Stimulated activated CD4-positive, alpha-beta T cell treated with anti-CD3 and anti-CD28 coated beads, TNF-alpha, amount 100 ng/mL, for 1 hour (primary cell): ENCODE measurements around the gene ZDHHC7.
"Not testable (repeated sequence)": the region's sequence is repeated elsewhere in the genome, so short reads cannot be mapped to it uniquely, and the experiment has no call there.

Experiments
- DNase-seq, 3 donors: peaks; one replicate each; pipeline ENCODE4 v3.0.0-alpha.2; 2020; ENCODE audit warnings: low read depth in 3 of 3, low spot score in 1 of 3

Gene ZDHHC7, protein sequence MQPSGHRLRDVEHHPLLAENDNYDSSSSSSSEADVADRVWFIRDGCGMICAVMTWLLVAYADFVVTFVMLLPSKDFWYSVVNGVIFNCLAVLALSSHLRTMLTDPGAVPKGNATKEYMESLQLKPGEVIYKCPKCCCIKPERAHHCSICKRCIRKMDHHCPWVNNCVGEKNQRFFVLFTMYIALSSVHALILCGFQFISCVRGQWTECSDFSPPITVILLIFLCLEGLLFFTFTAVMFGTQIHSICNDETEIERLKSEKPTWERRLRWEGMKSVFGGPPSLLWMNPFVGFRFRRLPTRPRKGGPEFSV

GRCh38 chr16:85010931-85011845 is at the start of gene ZDHHC7:
TSS of gene ZDHHC7 (minus strand) at chr16:85011535. CDS start at chr16:84990618, 20,917 bp downstream.
- peak; percentile 53 to 80 (median 71) for DNase-seq

DNA sequence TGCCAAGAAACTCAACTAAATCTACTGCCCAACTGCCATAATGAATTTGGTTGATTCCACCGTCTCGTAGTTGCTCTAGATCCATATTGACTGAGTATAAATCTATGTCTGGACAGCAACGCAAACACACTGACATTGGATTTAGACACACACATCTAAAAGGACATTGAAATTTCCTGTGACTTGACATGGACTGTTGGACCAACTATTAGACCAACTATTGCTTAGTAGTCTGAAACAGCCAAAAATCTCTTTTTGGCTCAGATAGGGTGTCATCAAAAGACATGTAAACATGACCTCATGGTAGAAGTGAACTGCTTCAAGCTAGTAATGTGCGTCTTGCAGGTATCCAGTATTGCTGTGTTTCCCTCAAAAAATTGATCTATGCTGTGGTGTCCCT is 47.6 kb upstream of the ZDHHC7 start:
- no peak for DNase-seq

DNA sequence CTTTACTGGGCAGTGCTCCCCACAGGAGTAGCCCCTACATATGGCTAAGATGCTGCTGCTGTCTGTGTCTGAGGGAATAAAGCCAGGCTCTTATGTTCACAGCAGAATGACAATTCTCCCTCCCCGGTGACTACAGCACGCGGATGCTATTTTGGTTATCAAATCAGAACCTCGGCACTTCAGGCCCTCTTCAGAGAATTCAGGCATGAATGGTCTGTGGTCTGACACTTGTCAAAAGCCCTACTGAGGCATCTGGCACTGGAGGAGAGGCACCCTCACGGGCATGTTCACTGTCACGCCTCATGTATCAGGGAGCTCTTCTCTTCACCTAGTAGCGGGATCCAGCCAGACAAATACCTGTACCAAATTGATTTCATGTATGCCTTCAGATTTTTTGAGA is 46.6 kb upstream of the ZDHHC7 start:
- no peak for DNase-seq

- no peak for DNase-seq
These were observed 46.0 kb upstream of the ZDHHC7 start for GRCh38 chr16:85057212-85057889.

GRCh38 chr16:85056211-85056748 is 44.9 kb upstream of the ZDHHC7 start:
- DNase-seq, result no peak

DNA sequence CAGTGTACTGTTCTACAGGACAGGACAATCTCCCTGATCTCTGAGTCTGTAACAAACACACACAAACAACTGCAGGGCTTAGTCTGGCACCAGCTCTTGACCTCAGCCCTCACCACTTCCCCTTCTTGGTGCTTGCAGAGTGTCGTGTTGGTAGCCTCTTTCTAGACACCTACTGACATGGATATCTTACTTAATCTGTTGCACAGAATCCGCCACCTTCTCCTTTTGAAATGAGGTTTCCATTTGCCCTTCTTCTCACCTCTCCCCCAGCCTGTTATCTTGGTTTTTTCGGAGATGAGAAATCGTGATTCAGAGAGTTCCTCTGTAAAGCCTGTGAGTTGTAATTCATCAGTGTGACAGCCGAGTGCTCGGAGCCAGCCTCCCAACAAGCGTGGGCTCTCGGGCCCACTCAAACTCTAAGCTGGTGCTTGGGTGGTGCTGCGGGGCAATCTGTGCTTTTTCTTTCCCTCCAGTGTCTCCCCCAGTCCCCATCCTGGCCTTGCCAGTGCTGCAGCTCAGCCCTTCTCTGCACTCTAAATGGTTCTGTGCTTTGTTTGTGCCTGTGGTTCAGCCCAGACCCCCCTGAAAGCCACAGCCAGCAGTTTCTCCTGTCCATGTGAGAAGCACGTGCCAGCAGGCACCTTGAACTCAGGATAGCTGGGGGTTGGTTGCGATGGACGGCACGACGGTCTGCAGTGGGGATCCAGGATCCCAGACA is 44.3 kb upstream of the ZDHHC7 start:
- DNase-seq, result peak; percentile 29 to 34 (median 29)

DNA sequence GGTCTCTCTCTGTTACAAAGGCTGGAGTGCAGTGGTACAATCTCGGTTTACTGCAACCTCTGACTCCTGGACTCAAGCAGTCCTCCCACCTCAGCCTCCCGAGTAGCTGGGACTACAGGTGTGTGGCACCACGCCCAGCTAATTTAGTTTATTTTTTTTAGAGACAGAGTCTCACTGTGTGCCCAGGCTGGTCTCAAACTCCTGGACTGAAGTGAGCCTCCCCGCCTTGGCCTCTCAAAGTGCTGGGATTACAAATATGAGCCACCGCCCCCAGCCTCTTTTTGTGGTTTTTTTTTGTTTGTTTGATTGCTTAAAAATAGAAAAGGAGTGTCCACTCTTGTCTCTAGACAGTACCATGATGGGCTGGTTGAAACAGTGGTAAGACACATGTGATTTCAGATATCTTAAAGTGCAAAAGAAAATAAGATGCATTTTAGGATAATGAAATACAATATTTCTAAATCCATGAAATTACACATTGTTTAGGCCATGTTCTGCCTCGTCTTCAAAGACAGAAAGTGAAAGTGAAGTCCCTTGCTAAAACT is 43.7 kb upstream of the ZDHHC7 start:
- DNase-seq, result no peak

DNA sequence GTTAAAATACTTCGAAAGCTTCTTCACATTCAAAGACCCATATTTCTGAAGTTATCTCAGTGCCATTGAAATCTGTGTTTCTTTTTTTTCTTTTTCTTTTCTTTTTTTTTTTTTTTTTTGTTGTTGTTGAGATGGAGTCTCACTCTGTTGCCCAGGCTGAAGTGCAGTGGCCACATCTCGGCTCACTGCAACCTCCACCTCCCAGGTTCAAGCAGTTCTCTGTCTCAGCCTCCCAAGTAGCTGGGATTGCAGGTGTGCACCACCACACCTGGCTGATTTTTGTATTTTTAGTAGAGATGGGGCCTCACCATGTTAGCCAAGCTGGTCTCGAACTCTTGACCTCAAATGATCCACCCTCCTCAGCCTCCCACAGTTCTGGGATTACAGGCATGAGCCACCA is 43.0 kb upstream of the ZDHHC7 start:
- not testable (repeated sequence) for DNase-seq

DNA sequence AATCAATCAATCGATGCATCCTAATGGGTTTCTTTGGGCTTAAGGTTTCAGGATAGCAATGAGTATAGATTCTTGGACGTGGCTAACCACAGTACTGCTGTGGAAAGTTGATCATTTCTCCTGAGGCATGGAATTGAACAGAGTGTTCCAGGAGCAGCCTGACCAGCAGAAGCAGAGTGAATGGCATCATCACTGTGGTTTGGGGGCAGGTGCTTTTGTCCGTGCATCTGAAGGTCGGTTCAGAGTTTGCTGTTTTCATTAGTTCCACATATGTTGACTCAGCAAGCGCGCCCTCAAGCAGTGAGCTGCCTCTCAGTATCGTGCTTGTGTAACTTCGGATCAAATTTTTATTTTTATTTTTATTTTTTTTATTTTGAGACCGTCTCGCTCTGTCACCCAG is 41.2 kb upstream of the ZDHHC7 start:
- DNase-seq, result no peak

DNA sequence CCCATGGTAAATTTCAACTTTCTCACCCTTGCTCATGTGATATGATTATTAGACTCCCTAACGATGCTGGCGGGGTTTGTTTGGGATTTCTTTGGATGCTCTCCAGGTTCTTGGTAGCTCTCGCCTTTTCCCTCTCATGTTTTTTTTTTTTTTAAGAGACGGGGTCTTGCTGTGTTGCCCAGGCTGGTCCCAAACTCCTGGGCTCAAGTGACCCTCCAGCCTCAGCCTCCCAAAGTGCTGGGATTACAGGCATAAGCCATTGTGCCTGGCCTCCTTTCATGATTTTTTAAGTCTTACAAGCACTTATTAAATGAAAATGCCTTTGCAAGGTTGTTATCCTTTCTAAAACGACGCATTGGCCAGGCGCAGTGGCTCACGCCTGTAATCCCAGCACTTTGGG is 40.3 kb upstream of the ZDHHC7 start:
- DNase-seq, result no peak

DNA sequence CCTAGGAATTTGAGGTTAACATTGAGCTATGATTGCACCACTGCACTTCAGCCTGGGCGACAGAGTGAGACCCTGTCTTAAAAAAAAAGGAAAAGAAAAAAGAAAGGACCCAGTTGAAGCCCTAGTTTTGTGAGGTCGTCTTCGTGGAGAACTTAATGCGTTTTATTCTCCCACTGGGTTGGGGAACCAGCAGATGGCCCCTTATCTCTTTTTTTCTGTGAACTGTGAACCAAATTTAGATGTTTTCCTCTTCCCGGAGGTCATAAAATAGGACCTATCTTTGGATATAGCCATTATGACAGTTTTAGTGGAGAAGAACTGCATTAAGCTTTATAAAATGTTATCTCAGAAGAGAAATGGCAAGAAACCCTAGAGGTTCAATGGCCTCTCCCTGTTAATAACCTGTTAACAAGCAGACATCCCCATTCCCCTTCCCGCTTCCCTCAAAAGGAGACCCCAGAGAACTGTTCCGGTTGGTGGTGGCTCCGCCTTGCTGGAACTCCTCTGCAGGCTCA is 39.8 kb upstream of the ZDHHC7 start:
- DNase-seq, result no peak

DNA sequence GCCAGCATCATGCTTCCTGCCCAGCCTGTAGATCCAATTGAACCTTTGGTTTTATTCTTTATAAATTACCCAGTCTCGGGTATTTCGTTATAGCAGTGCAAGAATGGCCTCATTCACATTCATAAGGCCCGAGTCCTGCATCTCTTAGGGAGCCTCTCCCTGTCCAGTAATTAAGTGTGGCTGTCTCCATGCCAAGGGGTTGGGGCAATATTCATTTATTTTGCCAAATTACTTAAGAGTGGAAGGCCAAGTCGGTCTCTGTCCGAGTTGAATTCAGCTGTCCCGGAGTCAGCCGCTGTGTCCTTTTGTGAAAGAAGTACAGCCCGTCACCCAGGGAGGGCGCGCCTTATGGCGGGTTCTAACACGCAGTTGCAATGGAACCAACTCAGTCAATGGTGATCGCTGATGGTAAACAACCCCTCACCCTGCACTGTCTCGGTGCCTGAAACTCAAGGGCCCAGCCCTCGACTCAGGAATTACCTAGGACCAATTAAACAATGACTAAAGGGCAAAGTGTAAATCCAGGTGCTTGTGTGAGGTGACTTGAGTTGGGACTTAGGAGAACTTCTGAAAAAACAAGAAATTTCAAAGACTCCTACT is 38.5 kb upstream of the ZDHHC7 start:
- no peak for DNase-seq

- no peak for DNase-seq
These were observed 37.7 kb upstream of the ZDHHC7 start for GRCh38 chr16:85048921-85049562.

DNA sequence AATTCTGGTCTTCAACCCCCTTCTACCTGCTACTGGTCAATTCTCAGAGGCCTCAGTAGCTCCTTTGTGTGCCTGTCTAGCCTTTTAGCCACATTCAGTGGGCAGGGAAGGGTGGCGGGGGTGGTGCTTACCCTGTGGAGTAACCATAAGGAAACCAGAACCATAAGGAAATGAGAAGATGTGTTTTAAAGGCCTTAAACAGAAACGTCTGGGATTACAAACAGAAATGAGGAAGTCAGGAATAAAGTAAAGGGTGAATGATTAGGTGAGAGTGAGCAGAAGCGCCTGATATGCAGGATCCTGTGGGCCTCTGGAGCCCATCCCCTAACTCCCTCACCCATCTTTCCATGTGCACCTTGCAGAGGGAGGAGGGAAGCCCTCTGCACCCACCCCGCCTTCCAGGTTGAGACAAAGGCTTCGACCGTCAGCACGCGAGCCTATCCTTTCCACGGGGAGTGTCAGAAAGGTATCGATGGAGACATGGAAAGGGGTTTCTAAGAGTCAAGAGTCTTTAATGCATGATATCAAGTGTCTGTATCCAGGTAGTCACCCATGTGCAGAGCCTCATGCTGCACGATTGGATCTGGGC is 36.6 kb upstream of the ZDHHC7 start:
- DNase-seq, result no peak

DNA sequence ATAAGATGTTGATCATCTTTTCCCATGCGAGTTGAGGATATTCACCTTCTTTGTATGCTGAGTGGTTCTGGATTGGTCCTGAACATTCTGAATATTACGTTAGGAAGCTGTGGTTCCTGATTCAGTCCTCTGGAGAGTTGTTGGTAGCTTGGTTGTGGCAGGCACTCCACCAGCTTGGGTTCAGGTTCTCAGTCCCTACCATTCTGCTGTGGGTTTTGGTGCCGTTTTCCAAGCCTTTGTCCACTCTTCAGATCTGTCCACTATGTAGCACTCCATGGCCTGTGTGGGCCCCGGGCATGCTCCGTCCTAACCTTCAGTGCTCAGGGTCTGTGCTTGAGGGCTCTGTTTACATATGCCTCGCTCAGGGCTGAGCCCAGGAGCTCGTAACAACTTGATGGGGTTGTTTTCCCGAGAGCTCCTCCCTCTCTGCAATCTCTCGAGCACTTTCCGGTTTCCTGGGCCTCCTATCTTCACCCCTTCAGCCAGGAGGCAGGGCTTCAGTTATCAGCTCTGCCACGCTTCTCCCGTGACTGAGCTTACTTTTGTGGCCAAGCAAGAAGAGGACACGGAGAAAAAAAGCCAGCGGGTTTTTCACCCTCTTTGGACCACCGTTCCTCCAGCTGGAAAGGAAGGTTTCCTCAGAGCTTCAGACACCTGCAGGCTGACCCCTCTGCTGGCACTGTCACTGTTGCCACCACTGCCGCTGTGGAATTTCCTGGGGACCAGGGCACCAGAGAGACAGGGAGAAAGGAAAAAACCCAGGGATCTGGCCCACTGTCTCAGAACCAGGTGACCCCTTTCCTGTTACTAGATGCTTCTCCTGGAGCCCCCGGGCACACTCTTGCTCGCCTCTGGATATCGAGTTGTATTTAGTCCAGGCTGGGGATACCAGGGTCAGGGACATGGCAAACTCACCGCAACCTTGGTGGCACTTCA is 35.9 kb upstream of the ZDHHC7 start:
- no peak for DNase-seq

DNA sequence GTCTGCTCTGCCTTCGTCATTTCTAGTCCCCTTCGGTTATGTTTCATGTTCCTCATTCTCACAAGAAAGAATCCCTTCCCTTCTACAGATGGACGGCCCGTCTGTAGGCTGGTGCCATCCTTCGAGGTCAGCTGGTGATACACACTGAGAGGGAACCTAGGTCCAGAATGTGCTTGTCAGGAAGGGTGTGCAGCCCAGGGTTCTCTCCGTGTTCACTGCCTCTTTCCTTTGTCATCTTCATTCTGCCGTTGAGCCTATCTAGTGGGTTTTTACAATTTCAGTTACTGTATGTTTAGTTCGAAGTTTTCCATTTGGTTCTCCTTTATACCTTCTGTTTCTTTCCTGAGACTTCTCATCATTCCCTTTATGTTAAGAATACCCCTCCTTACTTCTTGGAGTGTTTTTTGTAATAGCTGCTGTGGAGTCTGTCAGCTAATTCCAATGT is 35.2 kb upstream of the ZDHHC7 start:
- no peak for DNase-seq

GRCh38 chr16:85045641-85046471 is 34.5 kb upstream of the ZDHHC7 start:
- DNase-seq, result no peak
